HG02763 (cell line): ENCODE results near the gene ZKSCAN3.
"Not testable (repeated sequence)": the region's sequence is repeated elsewhere in the genome, so short reads cannot be mapped to it uniquely, and the experiment has no call there.

ENCODE experiments used
- ATAC-seq: cut with Tn5 transposase; IDR thresholded peaks from one replicate; pipeline ENCODE4 v1.9.1; 2021; ENCODE audit warnings: mild to moderate bottlenecking, moderate library complexity; ENCODE audit not compliant: unreplicated experiment

The ZKSCAN3 gene

GRCh38 chr6:28340310-28341095 lies 9.2 kb upstream of the ZKSCAN3 start:
- ATAC-seq: no peak

DNA sequence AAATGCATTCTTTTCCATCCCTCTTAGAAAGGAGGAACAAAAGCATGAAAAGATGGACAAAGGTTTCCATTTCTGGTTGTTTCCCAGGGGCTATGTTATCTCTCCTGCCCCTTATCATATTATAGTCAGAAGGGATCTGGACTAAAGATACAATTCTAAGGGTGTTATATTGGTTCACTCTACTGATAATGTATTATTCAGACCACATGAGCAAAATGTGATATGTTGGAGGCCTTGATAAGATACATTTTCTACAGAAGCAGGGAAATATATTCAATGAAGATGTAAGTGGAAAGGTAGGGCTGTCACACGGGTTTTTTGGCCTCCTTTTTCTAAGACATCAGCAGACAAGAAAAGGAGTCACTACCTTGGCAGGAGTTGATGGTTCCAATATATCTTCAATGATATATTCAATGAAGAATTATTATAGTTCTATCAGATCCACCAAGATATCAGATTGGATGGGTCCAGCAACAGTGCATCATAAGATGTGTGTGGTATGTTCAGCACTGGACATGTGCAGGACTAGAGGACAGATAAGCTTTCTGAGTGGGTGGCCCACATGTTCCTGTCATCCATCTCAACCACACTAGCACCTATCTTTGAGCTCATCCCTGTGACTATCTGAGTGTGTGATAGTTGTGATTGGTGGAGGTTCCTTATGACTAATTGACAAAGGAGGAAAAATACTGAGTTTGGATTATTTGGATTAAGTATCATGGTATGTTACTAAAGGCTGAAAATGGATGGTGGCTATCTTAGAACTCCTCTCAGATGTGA lies 5.7 kb upstream of the ZKSCAN3 start:
- no peak for ATAC-seq

GRCh38 chr6:28345201-28345600 lies 4.5 kb upstream of the ZKSCAN3 start:
- no peak for ATAC-seq

DNA sequence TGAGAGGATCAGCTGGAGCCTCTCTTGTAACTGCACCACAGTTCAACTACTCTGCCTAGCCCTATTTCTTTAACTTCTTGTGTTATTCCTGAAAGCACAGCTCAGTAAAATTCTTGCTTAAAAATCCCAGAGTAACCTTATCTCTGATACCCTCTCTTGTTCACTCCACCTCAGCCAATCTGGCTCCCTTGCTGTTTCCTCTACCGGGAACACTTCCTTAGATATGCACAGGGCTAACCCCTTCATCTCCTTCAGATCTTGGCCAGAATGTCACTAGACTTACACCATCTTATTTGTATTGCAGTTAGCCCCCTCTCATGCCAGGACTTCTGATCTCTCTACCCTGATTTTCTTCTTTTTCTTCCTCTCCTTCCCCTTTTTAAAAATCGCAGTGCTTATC lies 2.6 kb upstream of the ZKSCAN3 start:
- no peak for ATAC-seq

DNA sequence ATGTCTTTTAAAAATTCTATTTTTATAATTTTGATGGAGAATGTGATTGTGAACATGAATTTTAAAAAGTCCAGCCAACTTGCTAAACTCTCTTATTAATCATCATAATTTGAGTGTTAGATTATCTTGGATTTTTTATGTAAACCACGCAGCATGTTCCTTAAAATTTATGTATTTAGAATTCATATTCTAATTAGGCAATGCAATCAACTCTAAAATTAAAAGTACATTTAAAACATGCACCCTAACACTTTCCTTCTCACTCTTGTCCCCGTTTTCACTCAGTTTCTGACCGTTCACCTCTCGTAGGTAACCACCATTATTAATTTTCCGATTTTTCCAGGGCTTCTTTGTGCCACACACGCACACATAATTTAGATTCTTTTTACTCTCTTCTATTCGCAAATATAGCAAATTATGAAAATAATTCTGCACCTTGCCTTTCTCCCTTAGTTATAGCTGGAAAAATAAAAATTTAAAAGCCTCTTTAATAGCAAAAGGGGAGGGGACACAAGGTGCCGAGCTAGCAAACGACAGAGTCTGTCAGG lies 329 bp upstream of the ZKSCAN3 start:
- ATAC-seq: no peak

- ATAC-seq: no peak
These were observed 1.3 kb downstream of the ZKSCAN3 start for GRCh38 chr6:28351087-28351486.

DNA sequence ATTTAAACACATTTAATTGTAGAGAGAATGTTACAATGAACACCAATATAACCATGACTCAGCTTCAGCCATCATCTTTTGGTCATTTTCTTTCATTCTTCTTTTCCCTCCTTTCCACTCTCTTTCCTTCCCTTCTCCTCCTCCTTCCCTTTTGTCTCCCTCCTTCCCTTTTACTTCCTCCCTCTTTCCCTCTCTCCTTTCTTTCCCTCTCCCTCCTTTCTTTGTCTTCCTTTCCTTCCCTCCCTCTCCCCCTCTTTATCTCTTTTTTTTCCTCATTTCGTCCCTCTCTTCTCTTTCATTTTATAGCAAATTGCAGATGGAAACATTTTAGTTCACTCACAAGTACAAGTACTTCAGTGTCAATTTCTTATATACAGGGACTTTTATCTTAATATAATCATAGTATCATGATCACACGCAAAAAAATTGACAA lies 1.8 kb downstream of the ZKSCAN3 start:
- ATAC-seq: no peak

DNA sequence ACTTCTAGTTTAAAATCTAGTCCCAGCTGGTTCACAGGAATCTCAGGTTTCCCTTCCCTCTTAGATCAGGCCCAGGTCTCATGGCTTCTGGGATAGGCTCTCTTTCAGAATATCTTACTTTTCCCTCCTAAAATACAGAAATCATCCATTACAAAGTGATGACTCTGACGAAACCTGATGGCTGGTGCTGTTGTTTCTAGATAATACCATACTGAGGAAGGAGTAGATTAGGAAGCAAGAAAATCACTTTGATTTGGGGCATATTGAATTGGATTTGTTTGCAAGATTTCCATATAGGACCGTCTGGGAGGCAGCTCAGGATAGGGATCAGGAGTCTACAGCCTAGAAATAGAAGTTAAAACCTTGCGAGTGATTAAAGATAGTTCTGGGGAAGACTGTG lies 3.6 kb downstream of the ZKSCAN3 start:
- no peak for ATAC-seq

DNA sequence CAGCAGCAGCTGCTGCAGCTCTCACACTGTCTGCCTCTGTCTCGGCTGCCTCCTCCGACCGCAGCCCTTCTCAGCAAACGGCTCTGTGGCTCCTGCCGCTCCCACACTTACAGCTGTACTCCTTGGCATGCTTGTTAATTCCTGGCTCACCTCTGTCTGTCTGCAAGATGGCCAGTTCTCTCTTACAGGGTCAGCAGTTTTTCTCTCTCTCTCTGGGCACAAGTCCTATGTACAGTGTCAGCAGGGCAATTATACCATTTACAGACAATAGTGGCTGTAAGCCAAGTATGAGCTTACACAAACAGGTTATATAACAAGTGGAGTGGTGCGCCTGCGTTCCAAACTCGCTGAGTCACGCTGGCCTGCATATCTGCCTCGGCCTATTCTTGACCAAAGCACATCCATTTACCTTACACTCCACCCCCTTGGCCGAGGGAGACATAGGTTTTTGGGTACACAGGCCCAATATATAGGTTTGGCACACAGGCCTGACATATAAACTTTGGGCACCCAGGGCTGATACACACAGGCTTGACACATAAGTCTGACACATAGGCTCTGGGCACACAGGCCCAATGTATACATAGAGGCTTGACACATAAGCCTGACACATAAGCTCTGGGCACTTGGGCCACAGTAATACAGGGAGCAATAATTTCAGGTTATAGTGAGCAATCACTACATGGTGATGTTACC lies 4.4 kb downstream of the ZKSCAN3 start:
- ATAC-seq: no peak

- ATAC-seq: no peak
These were observed 5.2 kb downstream of the ZKSCAN3 start for GRCh38 chr6:28354688-28355554.

- no peak for ATAC-seq
These were observed 6.3 kb downstream of the ZKSCAN3 start for GRCh38 chr6:28355743-28356665.

GRCh38 chr6:28356666-28357020 lies 6.9 kb downstream of the ZKSCAN3 start:
- no peak for ATAC-seq

DNA sequence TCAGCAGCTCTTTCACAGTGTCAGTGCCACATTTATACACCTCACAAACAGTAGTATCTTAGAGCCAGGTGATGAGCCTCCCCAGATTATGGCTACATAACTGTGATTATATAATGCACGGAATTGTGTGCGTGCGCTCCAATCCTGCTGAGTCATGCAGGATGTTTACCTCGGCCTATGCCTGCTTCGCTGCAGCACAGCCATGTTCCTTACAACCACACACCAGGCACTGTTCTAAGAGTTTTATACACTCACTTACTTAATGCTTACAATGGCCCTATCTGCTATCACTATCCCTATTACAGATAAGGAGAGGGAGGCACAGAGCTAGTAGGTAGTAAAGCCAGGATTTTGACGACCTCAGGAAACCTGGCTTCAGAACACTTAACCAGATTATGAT lies 7.3 kb downstream of the ZKSCAN3 start:
- no peak for ATAC-seq

GRCh38 chr6:28359562-28359961 lies 9.8 kb downstream of the ZKSCAN3 start:
- not testable (repeated sequence) for ATAC-seq

- no peak for ATAC-seq
These were observed 11.2 kb downstream of the ZKSCAN3 start for GRCh38 chr6:28360961-28361360.

DNA sequence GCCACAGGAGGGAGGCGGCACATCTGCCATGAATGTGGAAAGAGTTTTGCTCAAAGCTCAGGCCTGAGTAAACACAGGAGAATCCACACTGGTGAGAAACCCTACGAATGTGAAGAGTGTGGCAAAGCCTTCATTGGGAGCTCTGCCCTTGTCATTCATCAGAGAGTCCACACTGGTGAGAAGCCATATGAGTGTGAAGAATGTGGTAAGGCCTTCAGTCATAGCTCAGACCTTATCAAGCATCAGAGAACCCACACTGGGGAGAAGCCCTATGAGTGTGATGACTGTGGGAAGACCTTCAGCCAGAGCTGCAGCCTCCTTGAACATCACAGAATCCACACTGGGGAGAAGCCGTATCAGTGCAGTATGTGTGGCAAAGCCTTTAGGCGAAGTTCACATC lies 15.8 kb downstream of the ZKSCAN3 start:
- not testable (repeated sequence) for ATAC-seq

- no peak for ATAC-seq
These were observed 18.8 kb downstream of the ZKSCAN3 start for GRCh38 chr6:28368522-28368921.

DNA sequence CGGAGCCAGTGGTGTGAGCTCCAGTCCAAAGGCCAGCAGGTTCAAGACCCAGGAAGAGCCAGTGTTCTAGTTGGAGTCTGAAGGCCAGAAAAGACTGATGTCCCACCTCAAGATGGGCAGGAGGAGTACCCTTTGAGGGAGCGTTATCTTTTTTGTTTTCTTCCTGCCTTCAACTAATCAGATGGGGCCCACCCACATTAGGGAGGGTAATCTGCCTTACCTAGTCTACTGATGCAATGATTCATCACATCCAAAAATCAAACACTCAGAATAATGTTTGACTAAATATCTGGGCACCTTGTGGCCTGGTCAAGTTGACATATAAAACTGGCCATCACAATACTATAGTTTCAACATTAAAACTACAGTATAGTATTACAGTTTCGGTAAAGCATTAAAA lies 19.7 kb downstream of the ZKSCAN3 start:
- no peak for ATAC-seq

DNA sequence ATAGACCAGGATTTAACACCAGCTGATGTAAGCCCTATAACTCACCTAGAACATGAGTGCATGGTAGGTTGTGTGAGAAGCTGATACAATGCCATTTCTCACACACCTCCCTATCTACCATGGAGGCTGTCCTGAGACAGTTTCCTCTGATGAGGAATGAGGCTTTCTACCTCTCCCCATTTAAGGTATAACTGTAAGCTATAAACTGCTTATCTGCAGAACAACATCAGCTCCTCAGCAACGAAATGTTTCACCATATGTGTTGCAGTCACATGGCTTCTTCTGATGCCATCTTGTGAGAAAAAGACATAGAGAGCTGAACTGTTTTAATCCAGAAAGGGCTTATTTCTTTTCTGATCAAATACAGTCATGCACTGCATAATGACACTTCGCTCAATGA lies 20.7 kb downstream of the ZKSCAN3 start:
- no peak for ATAC-seq
